ENCODE results near the gene WDR38. TPM values are rescaled to one million over a fixed set of nuclear protein-coding genes. Genes with fewer than 3 reads are reported as not detected.
A peak's percentile ranks its signal among the peaks of the same experiment; 100 is the strongest.

Gene WDR38
- total RNA-seq, 1 experiment from 2014 or later = not detected

DNA sequence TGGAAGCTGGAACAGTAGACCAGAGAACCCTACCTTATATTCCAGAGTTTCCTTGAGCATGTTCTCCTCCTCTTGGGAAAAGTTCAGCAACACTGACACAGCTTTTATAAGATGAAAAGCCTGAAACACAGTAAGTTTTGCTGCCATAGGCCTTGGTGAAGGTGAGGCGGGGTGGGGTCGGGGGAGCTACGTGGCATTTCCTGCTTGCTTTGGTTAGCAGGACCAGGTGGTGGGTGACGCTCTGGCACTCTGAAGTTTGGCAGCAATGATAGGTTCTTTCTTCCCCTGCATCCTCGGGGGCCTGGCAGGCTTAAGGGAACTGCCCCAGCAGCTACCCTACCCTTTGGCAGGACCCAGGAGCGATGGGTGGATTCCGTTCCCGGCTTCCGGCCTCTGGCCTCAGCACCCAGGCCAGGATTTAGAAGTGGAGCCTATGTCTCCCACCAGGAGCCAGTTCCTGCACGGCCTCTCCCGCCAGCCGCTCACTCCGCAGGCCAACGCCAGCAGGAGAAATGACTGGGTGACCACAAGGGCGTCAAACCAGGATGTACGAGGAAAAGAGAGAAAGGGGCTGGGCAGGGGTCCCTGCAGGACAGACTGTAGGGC lies 28.0 kb downstream of the WDR38 start:
- no peak for DNase-seq (ENCODE audit: low read depth)

DNA sequence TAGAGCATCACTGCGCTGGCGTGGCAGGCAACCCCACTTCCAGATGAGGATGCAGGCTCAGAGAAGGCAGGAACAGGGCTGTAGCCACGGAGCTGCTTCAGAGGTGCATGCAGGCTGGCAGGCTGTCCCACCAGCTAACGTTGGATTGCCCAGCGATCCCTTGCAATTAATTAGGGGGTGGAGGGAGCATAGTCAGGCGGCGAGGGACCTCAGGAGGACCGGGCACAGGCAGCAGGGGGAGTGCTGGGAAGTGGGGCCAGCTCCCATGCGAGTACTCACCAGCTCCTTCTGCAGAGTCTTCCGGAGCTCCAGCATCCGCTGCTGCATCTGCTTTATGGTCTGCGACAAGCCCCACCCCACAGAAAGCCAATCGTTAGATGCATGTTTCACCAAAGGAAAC lies 29.0 kb downstream of the WDR38 start:
- DNase-seq (ENCODE audit: low read depth) = no peak

DNA sequence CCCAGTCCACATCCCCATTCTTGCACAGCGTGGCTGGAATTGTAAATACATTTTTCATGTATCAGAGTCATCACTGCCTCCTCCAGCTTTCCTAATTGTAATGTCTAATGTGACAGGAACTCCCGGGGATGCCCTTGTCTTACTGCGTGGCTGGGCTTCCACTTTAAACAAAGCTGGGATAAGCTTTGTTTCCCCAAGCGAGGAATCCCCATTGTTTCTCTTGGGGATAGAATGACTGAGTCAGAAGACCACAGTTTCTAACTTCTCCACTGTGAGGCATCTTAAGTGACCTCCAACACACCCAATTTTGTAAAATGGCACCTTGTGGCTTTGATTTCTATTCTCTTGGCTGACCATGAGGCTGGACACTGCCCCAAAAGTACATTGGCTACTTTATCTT lies 31.1 kb downstream of the WDR38 start:
- no peak for DNase-seq (ENCODE audit: low read depth)

DNA sequence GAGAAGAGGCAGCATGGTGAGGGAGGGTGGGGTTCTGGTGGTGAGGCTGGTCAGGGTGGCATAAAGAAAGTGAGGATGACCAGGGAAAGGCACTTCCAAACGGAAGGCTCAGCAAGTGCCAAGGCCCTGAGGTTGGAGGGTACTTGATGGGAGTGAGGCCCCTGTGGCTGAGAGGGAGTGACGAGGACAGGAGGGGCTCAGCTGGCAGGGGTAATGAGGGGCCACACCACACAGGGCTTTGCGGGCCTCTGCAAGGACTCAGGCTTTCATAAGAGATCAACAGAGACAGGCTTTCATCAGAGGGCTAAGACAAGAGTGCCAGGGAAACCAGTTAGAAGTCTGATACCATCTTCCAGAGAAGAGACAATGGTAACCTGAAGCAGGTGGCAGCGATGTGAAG lies 32.3 kb downstream of the WDR38 start:
- no peak for DNase-seq (ENCODE audit: low read depth)

DNA sequence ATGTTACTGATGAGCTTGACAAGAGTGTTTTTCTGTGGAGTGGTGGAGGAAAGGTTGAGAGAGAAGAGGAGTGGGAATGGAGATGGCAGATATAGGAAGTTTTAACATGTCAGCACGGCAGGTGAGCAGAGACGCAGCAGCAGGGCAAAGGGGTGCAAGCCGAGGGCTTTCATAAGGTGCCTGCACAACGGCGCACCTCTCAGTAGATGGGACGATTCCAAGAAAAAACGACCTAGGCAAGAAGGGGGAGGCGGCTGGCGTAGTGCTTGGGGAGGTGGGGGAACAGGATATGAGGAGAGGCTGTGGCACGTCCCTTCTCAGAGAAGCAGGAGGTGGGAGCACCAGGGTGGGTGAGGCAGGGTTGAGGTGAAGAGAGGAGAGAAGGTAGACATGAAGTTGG lies 33.2 kb downstream of the WDR38 start:
- DNase-seq (ENCODE audit: low read depth) = no peak

DNA sequence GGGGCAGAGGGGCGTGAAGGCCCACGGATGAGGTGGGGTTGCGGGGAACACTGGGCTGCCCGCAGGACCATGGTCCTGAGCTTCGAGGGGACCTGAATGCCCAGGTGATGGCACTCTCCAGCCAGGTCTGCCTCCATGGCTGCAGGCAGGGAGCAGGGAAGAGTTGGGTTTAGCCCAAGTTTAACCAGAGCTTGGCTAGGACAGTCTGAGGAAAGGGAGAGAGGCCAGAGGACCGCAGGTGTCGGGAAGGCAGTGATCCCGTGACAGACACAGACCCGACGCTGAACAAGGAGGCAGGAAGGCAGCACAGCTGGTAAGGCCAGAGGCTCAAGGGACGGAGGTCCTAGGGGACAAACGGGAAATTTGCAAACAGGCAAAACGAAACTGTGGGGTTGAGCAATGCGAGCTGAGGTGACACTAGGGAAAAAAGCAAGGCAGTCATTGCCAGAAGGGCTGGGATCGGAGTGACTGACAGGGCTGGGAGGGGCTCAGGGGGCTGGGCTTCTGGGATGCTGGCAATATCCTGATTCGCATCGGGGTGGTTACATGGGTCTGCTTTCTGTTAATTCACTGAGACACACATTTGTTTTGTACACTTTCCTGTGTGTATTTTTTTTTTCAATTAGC lies 33.7 kb downstream of the WDR38 start:
- no peak for DNase-seq (ENCODE audit: low read depth)

DNA sequence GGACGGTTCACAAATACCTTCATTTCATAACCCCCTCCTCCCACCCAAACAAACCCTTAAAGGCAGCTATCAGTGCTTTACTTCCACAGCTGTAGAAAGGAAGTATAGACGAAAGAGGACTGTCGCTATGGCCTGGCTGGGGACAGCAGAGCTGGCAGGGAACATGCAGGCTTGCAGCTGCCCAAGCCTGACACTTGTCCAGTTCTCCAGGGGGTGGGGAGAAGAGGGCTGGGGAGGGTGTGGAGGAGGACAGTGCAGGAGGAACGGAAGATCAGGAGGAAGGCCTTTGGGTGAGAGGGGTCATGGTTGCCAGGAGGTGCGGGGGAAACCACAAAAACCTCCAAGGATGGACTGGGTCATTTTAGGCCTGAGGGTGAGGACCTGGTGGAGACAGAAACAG lies 34.6 kb downstream of the WDR38 start:
- no peak for DNase-seq (ENCODE audit: low read depth)

DNA sequence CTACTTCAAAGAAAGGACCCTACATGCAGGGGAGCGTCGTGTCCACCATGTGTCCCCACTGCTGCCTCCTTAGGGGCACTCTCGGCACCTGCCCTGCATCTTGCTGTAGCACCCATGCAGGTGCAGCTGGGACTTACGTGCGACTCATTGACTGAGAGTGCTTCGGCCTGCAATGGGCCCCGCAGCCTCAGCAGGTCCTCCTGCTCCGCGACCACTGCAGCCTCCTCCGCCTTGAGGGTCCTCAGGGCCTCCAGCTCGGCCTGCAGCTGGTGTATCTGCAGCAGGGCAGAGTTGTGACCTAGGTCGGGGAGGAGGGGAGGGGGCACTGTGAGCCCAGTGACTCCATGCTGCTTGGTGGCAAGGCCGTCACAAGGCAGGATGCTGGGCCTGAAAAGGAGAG lies 35.7 kb downstream of the WDR38 start:
- DNase-seq (ENCODE audit: low read depth) = no peak

DNA sequence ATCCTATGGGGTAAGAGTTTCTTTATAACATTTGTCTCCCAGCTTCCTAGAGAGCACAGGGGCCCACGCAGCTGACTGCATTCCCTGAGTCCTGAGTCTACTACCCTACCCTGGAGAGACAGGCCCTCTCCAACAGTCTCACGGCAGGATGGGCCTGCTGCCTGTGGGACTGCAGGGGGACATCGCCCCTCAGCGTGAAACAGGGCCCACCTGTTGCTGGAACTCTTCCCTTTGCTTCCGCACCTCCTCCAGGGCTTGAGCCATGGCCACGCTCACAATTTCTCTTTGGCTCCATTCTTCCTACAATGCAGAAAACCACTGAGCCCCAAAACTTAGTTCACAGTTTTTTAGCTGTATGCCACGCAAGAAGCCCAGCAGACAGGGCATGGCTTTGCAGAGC lies 36.9 kb downstream of the WDR38 start:
- DNase-seq (ENCODE audit: low read depth) = no peak

DNA sequence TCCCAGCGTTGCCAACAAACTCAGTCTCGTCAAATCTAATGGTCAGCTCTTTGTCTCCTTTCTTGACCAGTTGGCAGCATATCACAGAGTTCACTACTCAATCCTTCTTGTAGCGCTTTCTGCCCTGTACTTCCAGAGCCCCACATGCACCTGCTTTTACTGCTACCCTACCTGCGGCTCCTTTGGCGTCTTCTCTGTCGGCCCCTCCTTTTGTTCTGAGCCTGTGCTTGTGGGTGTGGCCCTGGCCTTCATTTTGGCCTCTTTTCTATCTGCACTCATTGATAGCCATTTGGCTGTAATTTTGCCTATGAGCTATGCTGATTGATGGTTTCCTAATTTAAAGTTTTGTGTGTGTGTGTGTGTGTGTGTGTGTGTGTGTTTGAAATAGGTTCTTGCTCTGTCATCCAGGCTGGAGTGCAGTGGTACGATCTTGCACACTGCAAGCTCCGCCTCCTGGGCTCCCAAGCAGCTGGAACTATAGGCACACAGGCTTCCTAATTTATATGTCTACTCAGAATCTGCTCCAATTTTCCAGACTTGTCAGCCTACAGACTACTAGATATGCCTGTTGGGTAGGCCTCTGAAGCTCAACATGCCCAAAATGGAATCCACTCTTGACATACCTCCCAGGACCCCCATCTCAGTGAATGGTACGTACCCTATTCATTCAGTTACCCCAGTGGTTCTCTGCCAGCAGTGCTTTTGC lies 40.9 kb downstream of the WDR38 start:
- DNase-seq (ENCODE audit: low read depth) = no peak

DNA sequence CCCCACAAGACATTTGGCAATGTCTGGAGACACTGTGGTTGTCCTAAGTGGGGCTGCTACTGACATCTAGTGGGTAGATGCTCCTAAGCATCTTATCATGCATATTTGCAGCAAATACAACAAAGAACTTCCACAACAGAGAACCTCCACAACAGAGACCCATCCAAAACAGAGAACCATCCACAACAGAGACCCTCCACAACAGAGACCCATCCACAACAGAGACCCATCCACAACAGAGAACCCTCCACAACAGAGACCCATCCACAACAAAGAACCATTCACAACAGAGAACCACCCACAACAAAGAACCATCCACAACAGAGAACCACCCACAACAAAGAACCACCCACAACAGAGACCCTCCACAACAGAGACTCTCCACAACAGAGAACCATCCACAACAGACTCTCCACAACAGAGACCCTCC lies 41.5 kb downstream of the WDR38 start:
- peak; percentile 24 for DNase-seq (ENCODE audit: low read depth)

DNA sequence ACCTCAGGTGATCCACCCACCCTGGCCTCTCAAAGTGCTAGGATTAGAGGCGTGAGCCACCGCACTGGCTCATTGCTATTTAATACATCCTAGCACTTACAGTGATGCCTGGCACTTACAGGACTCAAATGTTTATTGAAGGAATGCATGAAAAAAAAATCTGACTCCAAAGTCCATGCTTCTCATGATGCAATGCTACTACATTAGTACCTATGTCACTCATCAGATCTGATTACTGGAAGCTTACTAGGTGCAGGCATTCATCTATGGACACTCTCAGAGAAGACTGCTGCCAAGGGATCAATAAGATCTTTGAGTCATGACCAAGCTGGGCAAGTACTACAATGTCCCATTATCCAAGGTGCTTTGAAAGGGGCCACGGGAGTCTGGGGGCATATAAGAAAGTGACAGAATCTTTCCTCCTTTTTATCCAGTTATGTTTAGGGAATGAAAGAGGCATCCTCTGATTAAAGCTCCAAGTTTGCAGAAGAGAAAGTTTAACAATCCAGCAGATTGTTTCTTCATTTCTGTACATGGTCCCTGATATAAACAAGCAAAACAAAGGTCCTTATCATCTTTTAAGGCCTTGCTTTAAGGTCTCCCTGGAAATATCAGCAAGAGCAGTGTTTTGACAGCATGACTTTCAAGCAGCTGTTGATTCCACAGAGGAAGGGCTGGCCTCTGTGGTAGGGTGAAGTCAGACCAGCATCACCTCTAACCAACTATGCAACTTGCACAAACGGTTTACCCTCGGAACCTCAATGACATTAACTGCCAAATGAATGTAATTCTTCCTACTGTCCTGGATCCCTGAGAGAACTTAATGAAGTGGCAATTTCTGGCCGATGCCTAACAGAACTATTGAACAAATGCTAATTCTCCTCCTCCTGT lies 44.6 kb downstream of the WDR38 start:
- DNase-seq (ENCODE audit: low read depth) = no peak

DNA sequence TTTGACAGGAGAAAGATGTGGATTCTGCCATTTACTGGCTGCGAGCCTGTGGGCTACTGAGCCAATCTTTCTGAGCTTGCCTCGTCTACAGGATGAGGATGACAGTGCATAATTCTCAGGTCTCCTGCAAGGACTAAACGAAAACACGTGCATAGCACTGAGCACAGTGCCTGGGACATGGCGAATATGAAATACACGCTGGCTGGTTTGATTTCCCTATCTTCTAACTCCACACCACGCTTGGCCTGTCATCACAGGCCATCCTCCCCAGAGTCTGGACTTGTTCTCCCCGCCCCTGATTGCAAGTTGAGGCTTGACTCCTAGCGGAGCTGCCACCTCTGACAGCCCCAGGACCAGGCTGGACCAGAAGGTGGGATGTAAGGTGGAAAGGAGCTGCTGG lies 46.6 kb downstream of the WDR38 start:
- DNase-seq (ENCODE audit: low read depth) = no peak

DNA sequence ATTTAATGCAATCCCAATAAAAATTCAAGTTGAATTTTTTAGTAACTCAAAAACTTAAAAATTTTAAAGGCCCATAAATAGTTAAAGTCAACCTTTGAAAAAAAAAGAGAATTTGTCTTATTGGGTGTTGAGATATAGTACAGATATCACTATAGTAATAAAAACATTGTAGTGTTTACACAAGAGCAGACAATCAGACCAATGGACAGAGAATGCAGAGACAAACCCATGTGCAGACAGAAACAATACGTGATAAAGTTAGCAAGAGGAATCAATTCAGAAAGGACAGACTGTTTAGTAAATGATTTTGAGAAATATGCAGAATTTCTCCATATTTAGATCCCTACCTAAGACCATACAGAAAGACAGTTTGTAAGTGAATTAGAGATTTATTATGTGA lies 53.7 kb downstream of the WDR38 start:
- no peak for DNase-seq (ENCODE audit: low read depth)

Small RNA genes within 50 kb of the gene (small RNA-seq; reads per million reads assigned to genes)
- gene RNU4-82P = not detected

Other genes starting within 250 kb of the WDR38 start
- gene NR6A1, start 82.1 kb upstream of the WDR38 start, total RNA-seq (2014; rRNA removed; shearing (Covaris generic)) = 1.1 and 2.0 TPM in 2 replicates
- 0.20 and 0.69 TPM in 2 replicates for gene OLFML2A, start 76.3 kb upstream of the WDR38 start, total RNA-seq (2014; rRNA removed; shearing (Covaris generic))
- gene RPL35, start 8.5 kb downstream of the WDR38 start, total RNA-seq (2014; rRNA removed; shearing (Covaris generic)) = 5,179 and 7,098 TPM in 2 replicates
- 74.7 and 80.7 TPM in 2 replicates for gene ARPC5L, start 8.7 kb downstream of the WDR38 start, total RNA-seq (2014; rRNA removed; shearing (Covaris generic))
- 7.8 and 13.2 TPM in 2 replicates for gene GOLGA1, start 87.6 kb downstream of the WDR38 start, total RNA-seq (2014; rRNA removed; shearing (Covaris generic))